ENCODE data around the gene TANC1.

TANC1 gene

DNA sequence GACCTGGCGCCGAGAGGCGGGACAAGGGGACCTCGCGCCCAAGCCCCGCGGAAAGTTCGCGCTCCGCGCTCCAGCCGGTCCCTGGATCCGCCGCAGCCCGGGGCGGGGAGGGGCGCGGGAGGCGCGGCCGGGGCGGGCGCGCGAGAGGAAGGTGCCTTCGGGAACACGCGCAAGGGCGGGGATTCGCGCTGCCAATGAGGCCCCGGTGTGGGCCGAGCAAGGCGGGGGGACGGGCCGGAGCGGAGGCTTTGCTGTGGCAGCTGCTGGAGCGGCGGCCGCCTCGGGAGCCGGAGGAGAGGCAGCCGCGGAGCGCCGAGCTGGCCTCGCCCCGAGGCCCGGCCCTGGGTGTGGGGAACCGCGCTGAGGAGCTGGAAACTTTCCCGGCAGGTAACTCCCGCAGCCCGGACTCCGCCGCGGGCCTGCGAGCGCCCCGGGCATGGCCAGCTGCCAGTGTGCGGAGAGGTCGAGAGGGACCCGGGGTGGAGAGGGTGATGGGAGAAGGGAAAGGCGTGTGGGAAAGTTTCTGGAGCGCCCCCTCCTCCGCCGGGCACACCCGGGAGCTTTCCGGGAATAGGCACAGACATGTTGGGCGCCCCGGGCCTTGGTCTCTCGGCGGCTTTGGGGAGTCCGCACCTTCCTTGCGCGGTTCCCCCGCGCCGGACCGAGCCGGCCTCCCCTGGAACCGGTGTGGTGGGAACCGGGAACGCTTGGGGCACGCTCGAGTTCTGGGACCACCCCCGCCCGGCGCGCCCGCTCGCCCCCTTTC lies at the start of gene TANC1:
TSS of gene TANC1 (plus strand) at position 245 of the 766 bp plus-strand sequence. CDS start 97,271 bp downstream, outside the sequence.
- DNase-seq, result peak; percentile 71 to 78

DNA sequence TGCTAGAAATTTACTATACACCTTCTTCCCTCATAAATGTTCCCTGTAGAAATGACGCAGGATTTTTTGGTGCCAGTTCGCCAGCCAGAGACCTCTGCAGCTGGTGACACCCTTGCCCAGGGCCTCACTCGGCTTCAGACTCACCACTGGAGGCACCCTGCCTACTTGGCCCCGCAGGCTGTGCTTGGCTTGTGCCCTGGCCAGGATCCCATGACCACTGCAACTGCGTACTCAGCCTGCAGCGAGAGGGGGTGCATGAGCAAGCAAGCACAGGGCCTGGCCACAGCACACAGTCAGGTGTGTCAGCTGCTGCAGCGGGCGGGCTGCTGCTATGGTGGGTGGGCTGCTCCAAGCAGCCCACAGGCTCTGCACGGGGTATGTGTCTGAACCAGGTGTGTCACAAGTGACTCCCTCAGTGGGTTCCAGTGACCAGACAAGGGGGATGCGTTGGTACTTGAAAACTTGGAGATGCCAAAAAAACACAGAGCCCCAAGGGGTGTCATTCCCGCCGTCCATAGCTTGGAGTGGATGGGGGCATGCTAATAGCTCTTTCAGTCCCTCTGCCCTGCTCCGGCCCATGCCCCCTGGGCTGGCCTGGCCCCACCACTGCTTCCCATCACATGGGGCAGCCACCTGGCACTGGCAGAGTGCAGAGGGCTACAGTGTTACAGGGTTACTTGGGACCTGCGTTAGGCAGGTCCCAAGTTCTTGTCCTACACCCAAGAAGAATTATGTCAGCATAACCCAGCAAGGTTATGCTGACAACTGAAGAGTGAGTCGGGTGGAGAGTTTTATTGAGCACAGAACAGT lies 46.6 kb upstream of the TANC1 start:
- DNase-seq, result no peak

DNA sequence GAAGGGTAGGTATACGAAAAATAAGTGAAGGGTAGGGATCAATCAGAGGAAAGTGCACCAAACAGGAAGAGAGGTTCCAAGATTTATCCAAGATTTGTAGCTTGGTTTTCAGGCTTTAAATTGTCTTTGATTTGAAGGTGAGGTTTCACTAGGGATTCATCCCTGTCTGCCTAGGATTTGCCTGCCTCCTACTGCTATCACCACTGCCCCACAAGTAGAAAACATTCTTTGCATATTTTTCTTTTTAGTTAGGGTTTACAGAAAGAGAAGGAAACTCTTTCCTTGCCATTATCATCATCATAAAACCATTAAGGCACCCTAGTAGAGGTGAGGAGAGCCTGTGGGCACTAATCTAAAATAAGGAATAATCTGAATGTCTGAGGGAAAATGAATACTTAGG lies 45.8 kb upstream of the TANC1 start:
- no peak for DNase-seq

DNA sequence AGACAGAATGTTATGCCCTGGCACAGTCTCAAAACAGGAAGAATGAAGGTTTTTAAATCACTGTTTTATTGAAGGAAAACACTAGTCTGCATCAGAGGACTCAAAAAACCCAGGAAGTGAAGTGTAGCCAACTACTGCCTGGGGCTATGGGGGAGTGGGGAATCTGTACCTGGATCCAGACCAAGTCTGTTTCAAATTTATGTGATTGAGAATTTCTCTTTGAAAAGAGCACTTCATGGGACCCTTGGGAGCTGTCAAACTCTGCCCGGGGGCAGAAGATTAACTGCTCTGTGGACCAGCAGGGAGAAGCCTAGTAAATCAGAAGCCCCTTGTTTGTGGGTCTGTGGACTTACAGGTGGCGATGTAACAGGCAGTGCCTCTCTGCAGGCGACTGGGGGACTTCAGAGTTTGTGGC lies 45.3 kb upstream of the TANC1 start:
- no peak for DNase-seq

DNA sequence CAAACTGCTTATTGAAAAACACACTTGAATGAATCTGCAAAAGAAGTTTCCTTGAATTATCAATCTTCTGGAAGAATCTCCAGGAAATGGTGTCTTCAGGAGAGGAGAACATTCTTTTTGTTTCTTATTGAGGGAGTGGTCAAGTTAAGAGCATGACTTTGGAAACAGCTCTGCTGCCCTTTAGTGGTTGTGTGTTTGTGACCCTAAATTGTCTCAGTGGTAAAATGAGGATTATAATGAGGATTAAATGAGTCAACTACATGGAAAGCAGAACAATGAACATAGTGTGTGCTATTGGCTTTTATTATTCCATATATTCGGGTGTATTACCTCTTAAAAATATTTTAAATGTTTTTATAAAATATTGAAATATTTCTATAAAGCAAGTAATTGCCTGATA lies 44.8 kb upstream of the TANC1 start:
- DNase-seq, result no peak

DNA sequence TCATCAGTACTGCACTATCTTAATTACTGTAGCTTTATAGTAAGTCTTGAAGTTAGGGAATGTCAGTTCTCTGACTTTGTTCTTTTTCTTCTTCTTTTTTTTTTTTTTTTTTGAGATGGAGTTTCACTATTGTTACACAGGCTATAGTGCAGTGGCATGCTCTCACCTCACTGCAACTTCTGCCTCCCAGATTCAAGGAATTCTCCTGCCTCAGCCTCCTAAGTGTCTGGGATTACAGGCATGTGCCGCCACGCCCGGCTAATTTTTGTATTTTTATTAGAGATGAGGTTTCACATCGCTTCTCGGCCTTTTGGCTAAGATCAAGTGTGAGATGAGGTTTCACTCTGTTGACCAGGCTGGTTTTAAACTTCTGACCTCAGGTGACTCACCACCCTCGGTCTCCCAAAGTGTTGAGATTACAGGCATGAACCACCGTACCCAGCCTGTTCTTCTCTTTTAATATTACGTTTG lies 41.9 kb upstream of the TANC1 start:
- DNase-seq, result no peak

DNA sequence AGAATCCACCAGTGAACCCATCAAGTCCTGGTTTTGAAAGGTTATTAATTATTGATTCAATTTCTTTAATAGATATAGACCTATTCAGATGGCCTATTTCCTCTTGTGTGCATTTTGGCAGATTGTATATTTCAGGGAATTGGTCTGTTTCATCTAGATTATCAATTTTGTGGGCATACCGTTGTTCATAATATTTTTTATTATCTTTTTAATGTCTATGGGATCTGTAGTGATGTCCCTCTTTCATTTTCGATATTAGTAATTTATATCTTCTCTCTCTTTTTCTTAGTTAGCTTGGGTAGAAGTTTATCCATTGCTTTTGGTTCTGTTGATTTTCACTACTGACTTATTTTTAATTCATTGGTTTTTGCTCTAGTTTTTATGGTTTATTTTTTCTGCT lies 39.9 kb upstream of the TANC1 start:
- DNase-seq, result no peak

DNA sequence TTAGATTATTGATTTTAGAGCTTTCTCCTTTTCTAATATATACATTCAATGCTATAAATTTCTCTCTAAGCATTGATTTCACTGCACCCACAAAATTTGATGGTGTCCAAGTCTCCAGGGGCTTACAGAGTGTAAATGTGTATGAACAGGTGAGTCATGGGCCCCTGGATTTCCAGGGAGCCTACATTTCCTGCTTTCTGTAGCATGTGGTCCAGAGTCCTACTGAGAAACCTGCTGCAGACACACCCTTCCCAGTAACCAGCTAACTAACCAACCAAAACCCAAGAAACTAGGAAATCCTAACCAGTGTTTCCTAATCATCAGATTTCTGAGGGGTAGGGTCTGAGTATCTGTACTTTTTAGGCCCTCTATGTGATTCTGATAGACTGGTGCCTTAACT lies 39.5 kb upstream of the TANC1 start:
- no peak for DNase-seq

DNA sequence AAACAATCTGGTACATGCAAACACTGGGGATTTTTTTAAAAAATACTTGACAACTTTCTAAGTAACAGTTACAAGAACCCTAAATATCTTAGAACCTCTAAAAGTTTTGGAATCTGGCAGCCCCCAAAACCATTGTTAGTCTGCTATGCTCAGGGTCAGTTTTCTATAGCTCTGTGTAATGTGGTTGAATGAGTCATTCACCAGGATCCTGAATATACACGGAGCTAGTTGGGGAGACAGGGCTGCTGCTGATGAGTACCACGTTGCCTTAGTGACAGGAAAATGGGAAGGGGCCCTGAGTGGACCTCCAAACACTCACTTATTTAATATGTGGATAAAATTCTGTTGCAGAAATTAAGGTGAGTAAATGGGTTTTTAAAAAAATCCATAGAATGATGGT lies 36.9 kb upstream of the TANC1 start:
- no peak for DNase-seq

DNA sequence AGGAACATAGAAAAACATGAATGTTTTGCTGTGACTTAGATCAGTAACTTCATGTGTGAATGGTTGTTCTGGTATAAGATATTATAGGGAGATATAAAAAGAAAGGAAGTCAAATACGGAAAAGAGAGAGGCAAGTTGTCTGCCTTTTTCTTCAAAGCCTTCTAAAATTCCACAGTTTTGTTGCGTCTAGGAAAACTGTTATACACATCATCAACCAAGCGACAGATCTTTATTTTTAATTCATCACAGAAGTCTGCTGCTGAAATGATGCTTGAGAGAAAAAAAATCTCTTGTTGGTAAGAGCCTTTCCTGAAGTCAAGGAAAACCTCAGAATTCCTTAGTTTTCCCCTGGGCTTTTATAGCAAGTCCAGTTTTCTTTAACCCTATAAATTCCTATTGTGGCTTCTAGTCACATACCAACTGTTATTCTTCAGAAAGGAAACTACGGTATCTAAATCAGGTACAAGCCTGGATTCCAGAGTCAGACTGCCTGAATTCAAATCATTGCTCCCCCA lies 36.3 kb upstream of the TANC1 start:
- no peak for DNase-seq

DNA sequence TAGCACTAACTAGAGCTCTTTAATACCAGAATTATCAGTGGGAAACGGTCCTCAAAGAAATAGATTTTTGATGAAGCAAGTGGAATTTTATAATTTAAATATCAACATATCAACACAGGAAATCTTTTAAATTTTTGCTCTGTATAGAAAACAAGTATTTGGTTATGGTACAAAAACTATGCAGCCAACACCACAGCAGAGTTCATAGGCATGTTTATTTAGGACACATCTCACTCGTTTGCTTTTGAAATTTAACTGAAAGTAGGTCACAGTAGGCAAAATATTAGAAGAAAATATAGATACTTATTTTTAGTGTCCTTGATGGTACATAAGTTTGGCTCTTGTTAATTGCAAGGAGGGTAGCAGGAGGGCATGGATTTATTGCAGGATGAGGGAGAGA lies 34.3 kb upstream of the TANC1 start:
- DNase-seq, result no peak

DNA sequence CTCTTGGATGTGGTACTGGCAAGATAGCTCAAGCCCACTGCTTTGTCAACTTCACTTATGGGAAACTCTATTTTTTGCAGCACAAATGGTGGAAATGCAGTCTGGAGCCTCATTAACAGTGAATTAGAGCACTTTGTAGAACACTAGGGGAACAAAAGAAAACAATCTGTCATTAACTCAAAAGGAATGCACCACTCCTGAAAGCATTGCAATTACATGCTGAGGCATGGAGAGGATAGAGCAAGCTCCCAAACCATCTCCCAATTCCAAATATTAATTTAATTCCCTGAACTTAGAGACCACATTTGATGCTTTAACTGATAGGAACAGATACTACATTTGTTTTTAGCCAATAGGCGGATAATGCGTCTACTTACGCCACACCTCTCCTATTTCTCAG lies 32.8 kb upstream of the TANC1 start:
- DNase-seq, result no peak

DNA sequence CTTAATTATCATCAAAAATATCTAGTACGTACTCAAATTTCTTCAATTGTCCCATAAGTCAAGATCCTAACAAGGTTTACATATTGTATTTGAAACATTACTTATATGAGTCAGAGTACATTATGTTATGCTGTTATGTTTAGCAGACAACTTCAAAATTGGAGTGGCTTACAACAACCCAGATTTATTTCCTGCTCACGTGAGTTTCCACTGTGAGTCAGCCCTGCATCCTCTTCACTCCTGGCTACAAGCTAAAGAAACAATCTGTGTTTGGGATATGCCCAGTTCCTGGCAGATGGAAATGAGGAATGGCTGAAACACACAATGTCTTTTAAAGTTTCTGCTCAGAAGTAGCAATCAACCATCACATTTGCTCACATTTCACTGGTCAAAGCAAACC lies 31.5 kb upstream of the TANC1 start:
- no peak for DNase-seq

DNA sequence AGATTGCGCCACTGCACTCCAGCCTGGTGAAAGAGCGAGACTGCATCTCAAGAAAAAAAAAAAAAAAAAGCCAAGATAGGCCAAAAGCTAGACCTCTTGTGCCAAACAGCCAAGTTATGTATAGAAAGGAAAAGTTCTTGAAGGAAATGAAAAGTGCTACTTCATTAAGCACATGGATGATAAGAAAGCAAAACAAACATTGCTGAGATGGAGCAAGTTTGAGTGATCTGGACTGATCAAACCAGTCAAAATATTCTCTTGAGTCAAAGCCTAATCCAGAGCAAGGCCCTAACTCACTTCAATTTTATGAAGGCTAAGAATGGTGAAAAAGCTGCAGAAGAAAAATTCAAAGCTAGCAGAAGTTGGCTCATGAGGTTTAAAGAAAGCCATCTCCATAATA lies 28.1 kb upstream of the TANC1 start:
- no peak for DNase-seq

DNA sequence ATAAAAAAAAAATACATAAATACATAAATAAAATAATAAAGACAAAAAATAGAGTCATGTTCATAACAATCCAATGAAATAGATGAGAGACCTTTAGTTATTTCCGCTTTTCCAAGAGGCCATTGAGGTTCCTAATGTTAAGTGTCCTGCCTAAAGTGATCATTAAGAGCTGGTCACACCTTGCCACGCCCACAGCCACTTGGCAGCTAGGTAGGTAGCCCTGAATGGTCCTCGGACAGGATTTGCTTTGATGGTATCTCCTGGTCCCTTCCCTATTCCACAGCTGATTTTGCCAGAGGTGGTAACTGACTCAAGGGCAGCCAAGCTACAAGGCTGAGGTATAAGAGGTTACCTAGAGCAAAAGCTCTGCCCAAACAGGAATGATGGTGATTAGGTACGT lies 24.5 kb upstream of the TANC1 start:
- no peak for DNase-seq

DNA sequence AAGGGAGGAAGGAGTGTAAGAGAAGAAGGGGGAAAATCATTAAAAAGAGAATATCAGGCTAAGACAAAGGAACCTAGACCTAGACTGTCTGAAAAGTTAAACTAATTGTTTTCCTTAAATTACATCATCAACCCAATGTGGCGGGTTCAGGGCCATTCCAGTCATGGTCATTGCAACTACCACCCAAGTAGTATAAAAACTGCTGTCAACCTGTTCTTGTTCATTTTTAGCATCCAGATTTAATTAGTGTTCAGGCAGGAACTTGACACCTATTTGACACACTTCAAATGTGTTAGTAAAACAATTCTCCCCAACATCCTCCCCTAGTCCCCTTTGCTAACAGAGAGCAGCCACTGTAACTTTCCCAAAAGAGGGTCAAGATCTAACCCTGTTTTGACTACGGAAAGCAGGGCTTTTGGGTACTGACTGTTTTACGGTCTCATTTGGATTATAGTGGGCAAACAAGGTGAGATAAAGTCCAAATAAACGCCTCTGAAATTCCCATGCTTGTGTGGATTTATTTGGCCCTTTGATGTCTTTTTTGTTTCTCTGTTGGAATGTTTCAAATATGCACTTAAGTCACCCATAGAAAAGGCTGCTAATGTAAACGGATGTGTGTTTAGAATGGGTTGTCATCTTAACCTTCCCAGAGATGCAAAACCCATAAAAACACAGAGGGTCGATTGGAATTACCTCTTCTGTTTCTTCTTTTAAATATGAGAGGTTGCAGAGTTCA lies 19.3 kb upstream of the TANC1 start:
- DNase-seq, result no peak

DNA sequence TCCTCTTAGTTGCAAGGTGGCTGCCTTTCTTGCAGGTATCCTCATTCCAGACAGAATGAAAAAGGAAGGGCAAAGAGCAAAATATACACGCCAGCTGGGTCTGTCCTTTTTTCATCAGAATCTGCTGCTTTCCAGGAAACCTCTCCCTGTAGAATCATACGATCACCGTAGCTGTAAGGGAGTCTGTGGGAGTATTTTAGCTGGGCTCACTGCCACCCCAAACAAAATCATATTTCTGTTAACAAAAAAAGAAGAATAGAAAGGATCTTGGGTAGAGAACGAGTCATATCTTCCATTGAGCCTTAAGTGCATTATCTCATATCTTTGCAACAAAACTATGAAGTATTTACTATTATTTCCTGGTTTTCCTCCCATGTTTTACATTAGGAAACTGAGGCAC lies 15.0 kb upstream of the TANC1 start:
- DNase-seq, result no peak

DNA sequence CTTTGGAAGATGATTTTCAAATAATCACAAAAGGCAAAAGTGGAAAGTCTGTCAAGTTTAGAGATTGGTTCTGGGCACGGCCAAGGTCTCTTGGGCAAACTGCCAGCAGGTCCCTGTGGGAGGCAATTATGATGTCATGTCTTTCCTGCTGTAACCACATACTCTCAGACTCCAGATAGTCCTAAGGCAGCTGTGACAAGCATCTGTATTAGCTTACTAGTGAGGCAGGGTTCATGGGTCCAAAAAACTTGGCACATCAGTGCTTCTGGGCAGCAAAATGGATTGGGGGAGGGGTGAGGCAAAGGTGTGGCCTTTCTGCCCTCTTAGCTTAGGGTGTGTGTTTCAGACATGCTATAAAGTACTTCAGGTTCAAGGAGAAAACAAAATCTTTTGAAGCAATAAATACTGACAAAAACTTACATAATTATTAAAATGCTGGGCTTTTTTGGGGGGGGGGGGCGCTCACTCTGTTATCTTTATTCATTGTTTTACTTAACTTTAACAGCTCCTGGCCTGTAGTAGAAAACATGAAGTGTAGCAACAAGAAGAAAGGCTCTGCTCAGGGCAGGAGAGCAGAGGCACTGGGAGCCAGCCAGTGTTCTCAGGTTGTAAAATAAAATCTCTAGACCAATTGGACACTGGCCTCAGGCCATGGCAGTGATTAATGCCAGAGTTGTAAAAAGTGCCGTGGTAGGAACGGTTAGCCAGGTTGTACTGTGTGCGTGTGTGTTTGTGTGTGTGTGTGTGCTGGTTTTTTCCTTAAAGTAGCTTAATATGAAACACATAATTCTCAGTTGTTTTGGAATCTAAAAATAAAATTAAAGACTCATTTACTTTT lies 14.3 kb upstream of the TANC1 start:
- peak; percentile 58 to 69 for DNase-seq

DNA sequence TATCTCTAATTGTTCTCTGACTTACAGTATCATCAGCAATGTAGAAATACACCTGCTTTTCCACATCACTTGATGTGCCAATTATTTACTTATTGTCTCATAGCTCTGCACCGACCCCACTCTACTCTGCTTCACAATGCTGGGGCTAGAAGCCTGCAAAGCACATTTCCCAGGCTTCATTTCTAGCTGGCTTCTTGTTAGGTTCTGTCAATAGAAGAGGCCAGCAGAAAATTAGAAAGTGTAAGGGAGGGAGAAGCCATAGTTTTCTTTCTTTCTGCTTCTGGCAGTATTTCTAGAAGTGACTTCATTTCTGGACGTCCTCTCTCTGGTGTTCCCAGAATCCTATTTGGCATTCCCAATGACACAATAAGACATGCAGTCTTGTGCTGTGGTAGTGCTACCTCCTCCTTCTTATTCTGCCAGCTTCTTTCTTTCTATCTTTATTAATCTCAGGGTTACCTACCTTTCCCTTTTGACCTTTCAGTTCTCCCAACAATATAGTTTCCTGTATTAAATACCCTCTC lies 12.5 kb upstream of the TANC1 start:
- DNase-seq, result no peak

DNA sequence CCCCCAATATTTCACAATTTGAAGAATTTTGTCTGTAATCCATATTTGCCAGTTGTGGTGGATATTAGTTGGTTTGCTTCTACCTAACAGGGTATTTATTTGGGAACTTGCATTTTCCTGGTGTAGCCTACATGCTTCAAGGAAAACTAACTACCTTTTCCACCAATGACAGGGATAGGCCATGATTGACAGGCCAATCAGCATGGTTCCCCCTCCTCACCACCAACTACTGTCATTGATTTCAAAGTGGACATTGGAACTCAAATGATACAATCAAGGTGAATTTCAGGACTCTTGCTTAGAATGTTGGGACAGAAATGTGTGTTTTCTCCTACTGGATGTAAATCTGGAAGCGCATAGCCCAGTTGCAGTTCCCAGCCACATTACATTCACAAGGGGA lies 10.1 kb upstream of the TANC1 start:
- no peak for DNase-seq

DNA sequence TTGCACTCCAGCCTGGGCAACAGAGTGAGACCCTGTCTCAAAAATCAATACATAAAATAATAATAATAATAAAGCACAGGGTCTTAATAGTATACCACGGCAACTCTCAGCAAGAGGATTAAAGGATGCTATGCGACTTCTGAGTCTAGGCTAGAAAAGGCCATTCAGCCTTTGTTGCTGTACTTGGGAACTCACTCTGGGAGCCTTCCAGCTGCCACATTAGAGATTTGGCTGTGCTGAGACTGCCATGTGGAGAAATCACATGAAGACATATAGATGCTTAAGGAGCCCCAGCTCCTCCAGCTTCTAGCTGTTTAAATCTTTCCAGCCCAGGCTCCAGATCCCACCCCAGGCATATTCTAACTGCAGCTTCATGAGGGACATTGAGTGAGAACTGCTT lies 8.2 kb upstream of the TANC1 start:
- DNase-seq, result no peak

DNA sequence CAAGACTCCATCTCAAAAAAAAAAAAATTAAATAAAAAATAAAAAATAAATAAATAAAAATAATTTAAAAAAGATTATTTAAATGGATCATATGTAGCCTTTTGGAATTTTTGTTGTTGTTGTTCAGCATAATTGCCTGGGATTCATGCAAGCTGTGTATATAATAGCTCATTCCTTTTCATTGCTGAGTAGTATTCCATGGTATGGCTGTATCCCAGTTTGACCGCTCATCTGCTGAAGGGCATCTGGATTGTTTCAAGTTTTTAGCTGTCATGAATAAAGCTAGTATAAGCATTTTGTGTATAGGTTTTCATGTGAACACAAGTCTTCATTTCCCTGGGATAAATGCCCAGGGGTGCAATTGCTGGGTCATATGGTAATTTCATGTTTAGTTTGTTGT lies 6.4 kb upstream of the TANC1 start:
- DNase-seq, result no peak
